GM12878 (cell line): Measurements from ENCODE around the gene MUL1. TPM values are rescaled to one million over a fixed set of nuclear protein-coding genes. Genes with fewer than 3 reads are reported as not detected.

Source experiments
- ATAC-seq: fragments of 200-7000 bp; cut with Tn5 transposase; 3 replicates; pipeline ENCODE4 v1.9.1; 2020; ENCODE audit warnings: mild to moderate bottlenecking, moderate library complexity
- BruUV-seq: library from RNA; stranded (reverse); fragments of 400-500 nt; replicated peaks from 2 replicates; lab custom pipeline; 2021; lab: Mats Ljungman, UMichigan
- CTCF ChIA-PET: fragments of 300-600 bp; sonication (Branson Sonifier 250); formaldehyde crosslinking; extraction: SDS; loops from one replicate; lab custom pipeline; 2021; ENCODE audit warnings: inconsistent platforms; lab: Yijun Ruan, JAX
- POLR2A ChIA-PET: fragments of 350-600 bp; formaldehyde crosslinking; extraction: SDS; loops from one replicate; lab custom pipeline; 2021; ENCODE audit warnings: inconsistent platforms; lab: Charles Lee
- RAD21 ChIA-PET: fragments of 300-600 bp; sonication (Branson Sonifier 250); formaldehyde crosslinking; loops from one replicate; lab custom pipeline; 2023; ENCODE audit warnings: antibody characterized with exemption; ENCODE audit not compliant: unreplicated experiment; lab: Charles Lee
- SMC1A ChIA-PET: fragments of 300-600 bp; sonication (Branson Sonifier 250); formaldehyde crosslinking; loops from one replicate; lab custom pipeline; 2023; ENCODE audit not compliant: unreplicated experiment, uncharacterized antibody; lab: Charles Lee
- DNase-seq: peaks from one replicate; pipeline ENCODE4 v3.0.0-alpha.2; 2011; ENCODE audit warnings: low read depth, low spot score
- FAIRE-seq: peaks from 3 replicates; lab custom pipeline; 2011; peaks lifted over from hg19 to GRCh38; lab: Jason Lieb, UNC
- H2AFZ ChIP-seq: 2 replicates; pipeline ENCODE4 v1.6.0; 2011; ENCODE audit warnings: low read depth, low read length, control low read depth; ENCODE audit not compliant: control insufficient read depth
- H3K27ac ChIP-seq: 2 replicates; pipeline ENCODE4 v1.5.1; 2011; ENCODE audit warnings: control low read depth; ENCODE audit not compliant: control insufficient read depth, insufficient read depth
- H3K27me3 ChIP-seq, 2 experiments: replicated peaks in 1 of 2; 2 replicates each; pipeline versions ENCODE4 v1.6.0 to v1.6.1; 2011; ENCODE audit warnings: low read length in 1 of 2; ENCODE audit not compliant: control insufficient read depth in 2 of 2, insufficient read depth in 2 of 2
- H3K36me3 ChIP-seq, 2 experiments: 2 replicates each; pipeline ENCODE4 v1.5.1; 2011; ENCODE audit warnings: low read length in 1 of 2; ENCODE audit not compliant: control insufficient read depth in 2 of 2, insufficient read depth in 2 of 2
- H3K4me1 ChIP-seq: 2 replicates; pipeline ENCODE4 v1.6.1; 2011; ENCODE audit warnings: mild to moderate bottlenecking, low read length, moderate library complexity, mixed read lengths; ENCODE audit not compliant: control insufficient read depth, insufficient read depth
- H3K4me2 ChIP-seq: 2 replicates; pipeline ENCODE4 v1.6.0; 2011; ENCODE audit warnings: control low read depth; ENCODE audit not compliant: control insufficient read depth, insufficient read depth
- H3K4me3 ChIP-seq: fragments of 200-600 bp; sonication (generic); 2 replicates; pipeline ENCODE4 v1.5.1; 2016
- H3K79me2 ChIP-seq: 2 replicates; pipeline ENCODE4 v1.6.0; 2011; ENCODE audit warnings: low read length; ENCODE audit not compliant: control insufficient read depth, insufficient read depth
- H3K9ac ChIP-seq: 2 replicates; pipeline ENCODE4 v1.8.0; 2011; ENCODE audit warnings: low read length, control low read depth, mixed read lengths; ENCODE audit not compliant: control insufficient read depth, insufficient read depth
- H3K9me3 ChIP-seq: replicated peaks from 3 replicates; pipeline ENCODE4 v1.5.1; 2011; ENCODE audit warnings: mild to moderate bottlenecking, low read length; ENCODE audit not compliant: control insufficient read depth, insufficient read depth
- H4K20me1 ChIP-seq: 2 replicates; pipeline ENCODE4 v1.6.0; 2011; ENCODE audit not compliant: control insufficient read depth, insufficient read depth
- ATF7 ChIP-seq: fragments of 450-650 bp; IDR thresholded peaks from 2 replicates; pipeline ENCODE4 v1.6.1; 2016; ENCODE audit warnings: low read depth, mild to moderate bottlenecking
- BCL11A ChIP-seq: IDR thresholded peaks from 2 replicates; pipeline ENCODE4 v1.6.1; 2011; ENCODE audit warnings: low read depth, low read length
- CBX5 ChIP-seq: sonication (generic); IDR thresholded peaks from 2 replicates; pipeline ENCODE4 v1.6.1; 2016; ENCODE audit warnings: low read depth, moderate library complexity, mild to moderate bottlenecking, inconsistent platforms
- CEBPZ ChIP-seq: fragments of 150-350 bp; IDR thresholded peaks from 2 replicates; pipeline ENCODE4 v1.6.1; 2016; ENCODE audit warnings: low read depth, low read length
- ETV6 ChIP-seq, 2 experiments: fragments of 450-650 bp in 1 of 2; IDR thresholded peaks in 1 of 2; conservative IDR thresholded peaks in 1 of 2; 2 replicates each; pipeline ENCODE4 v1.6.1; 2014; ENCODE audit warnings: antibody characterized with exemption in 1 of 2, borderline replicate concordance in 1 of 2, low read depth in 1 of 2, mild to moderate bottlenecking in 1 of 2, moderate library complexity in 1 of 2
- FOS ChIP-seq: IDR thresholded peaks from 3 replicates; pipeline ENCODE4 v1.6.1; 2011; ENCODE audit warnings: borderline replicate concordance; ENCODE audit not compliant: insufficient read length; ENCODE audit errors: extremely low read depth
- HDAC2 ChIP-seq: fragments of 200-600 bp; sonication (generic); IDR thresholded peaks from 2 replicates; pipeline ENCODE4 v1.6.1; 2017
- HDAC6 ChIP-seq: fragments of 200-600 bp; sonication (generic); IDR thresholded peaks from one replicate; pipeline ENCODE4 v1.8.0; 2017; ENCODE audit warnings: antibody characterized with exemption; ENCODE audit not compliant: unreplicated experiment
- IKZF1 ChIP-seq: fragments of 450-650 bp; conservative IDR thresholded peaks from 2 replicates; pipeline ENCODE4 v1.6.1; 2017; ENCODE audit warnings: antibody characterized with exemption, mild to moderate bottlenecking
- KAT2A ChIP-seq: conservative IDR thresholded peaks from 2 replicates; pipeline ENCODE4 v1.6.1; 2011; ENCODE audit warnings: low read depth, low read length; ENCODE audit not compliant: control insufficient read depth
- MLLT1 ChIP-seq: fragments of 450-650 bp; IDR thresholded peaks from 2 replicates; pipeline ENCODE4 v1.6.1; 2016; ENCODE audit warnings: mild to moderate bottlenecking
- NFIC ChIP-seq: IDR thresholded peaks from 2 replicates; pipeline ENCODE4 v1.6.1; 2012; ENCODE audit warnings: low read depth, mild to moderate bottlenecking, inconsistent platforms, low read length, moderate library complexity
- NFYB ChIP-seq: IDR thresholded peaks from 2 replicates; pipeline ENCODE4 v1.6.1; 2011; ENCODE audit warnings: low read depth, mild to moderate bottlenecking, low read length, improper control_type of control experiment, moderate library complexity; ENCODE audit not compliant: insufficient read depth
- PAX5 ChIP-seq: IDR thresholded peaks from 2 replicates; pipeline ENCODE4 v1.6.1; 2011; ENCODE audit warnings: low read depth, low read length, borderline replicate concordance
- POLR2AphosphoS2 ChIP-seq: IDR thresholded peaks from 2 replicates; pipeline ENCODE4 v1.6.1; 2011; ENCODE audit warnings: low read depth, mild to moderate bottlenecking, low read length, improper control_type of control experiment, moderate library complexity
- SMARCA5 ChIP-seq: fragments of 450-650 bp; IDR thresholded peaks from 2 replicates; pipeline ENCODE4 v1.6.1; 2017; ENCODE audit warnings: mild to moderate bottlenecking
- TAF1 ChIP-seq: IDR thresholded peaks from 2 replicates; pipeline ENCODE4 v1.6.1; 2011; ENCODE audit warnings: mild to moderate bottlenecking, low read depth, low read length, borderline replicate concordance
- TCF3 ChIP-seq: IDR thresholded peaks from 2 replicates; pipeline ENCODE4 v1.6.1; 2012; ENCODE audit warnings: low read depth, mild to moderate bottlenecking, low read length, borderline replicate concordance; ENCODE audit not compliant: insufficient read depth
- ZBED1 ChIP-seq: IDR thresholded peaks from 2 replicates; pipeline ENCODE4 v1.6.1; 2016; ENCODE audit warnings: borderline replicate concordance
- ZNF207 ChIP-seq: fragments of 450-650 bp; IDR thresholded peaks from 2 replicates; pipeline ENCODE4 v1.6.1; 2014; ENCODE audit warnings: antibody characterized with exemption, mild to moderate bottlenecking, borderline replicate concordance
- ZNF622 ChIP-seq: fragments of 450-650 bp; IDR thresholded peaks from 2 replicates; pipeline ENCODE4 v1.6.1; 2017; ENCODE audit warnings: mild to moderate bottlenecking, inconsistent platforms
- WGBS: methylation state at CpG from one replicate; pipeline ENCODE4 v1.1.6; 2016; ENCODE audit warnings: low lambda C conversion rate; ENCODE audit not compliant: insufficient replicate concordance, insufficient coverage; ENCODE audit errors: missing lambda C conversion rate; 5-methylcytosine and 5-hydroxymethylcytosine counted together
- in situ Hi-C: fragments of 300-500 bp; cut with MboI; formaldehyde crosslinking; loops from 9 replicates; pipeline ENCODE4 v1.14.3; 2018; ENCODE audit warnings: mixed read lengths
- intact Hi-C: fragments of 100-400 bp; cut with micrococcal nuclease; formaldehyde crosslinking; loops from one replicate; pipeline ENCODE4 v1.14.2; 2022; ENCODE audit not compliant: unreplicated experiment
- polyA plus RNA-seq, 11 experiments: library from polyadenylated mRNA; depleted of rRNA in 4 of 11; unstranded in 6 of 11; stranded (reverse) in 5 of 11; fragments of >200 nt; fragmentation: Nextera tagmentation in 4 of 11; fragmentation: Illumina TruSeq in 1 of 11; extraction: Ambion mirVana in 4 of 11; extraction: Trizol in 1 of 11; gene quantifications; 1 replicate in 1 of 11; 2 replicates in 10 of 11; pipeline versions ENCODE4 v1.2.1 to v1.2.3, GENCODE V29; 2011 to 2016; ENCODE audit warnings: inconsistent platforms in 2 of 11, missing spikeins in 2 of 11, low read depth in 1 of 11
- total RNA-seq, 4 experiments: library from RNA; depleted of rRNA in 3 of 4; stranded (reverse); fragments of >200 nt in 3 of 4; fragmentation: Illumina TruSeq in 1 of 4; extraction: Trizol in 1 of 4; gene quantifications; 2 replicates each; pipeline versions ENCODE4 v1.2.1 to v1.2.3, GENCODE V29; 2013 to 2021

MUL1 gene
- total and polyA plus RNA-seq, 10 of the 15 experiments (the other 5 are each of a cell fraction or from before 2014, with no cell fraction given) = 4.9 to 27.0 (median 15.5) TPM

GRCh38 chr1:20474333-20474975 is 33.5 kb downstream of the MUL1 start (continued):
- no peak for TF ChIP-seq BCL11A
- no peak for TF ChIP-seq MLLT1
- no peak for TF ChIP-seq IKZF1
- TF ChIP-seq ZNF207 = no peak
- TF ChIP-seq HDAC2 = no peak
- TF ChIP-seq CBX5 = no peak
- TF ChIP-seq ETV6 (conservative IDR thresholded peaks at IDR 0.05 in 1 of 2, IDR thresholded peaks at IDR 0.05 in 1 of 2; ENCODE audit: borderline replicate concordance in 1 of 2, low read depth in 1 of 2) = no peak
- no peak for TF ChIP-seq PAX5
- TF ChIP-seq TCF3 = no peak

- no peaks in the 10 kb centered on the region for H3K36me3 ChIP-seq
- H3K27ac ChIP-seq = no peak overlapping the region
- DNase-seq (no peak), FAIRE-seq (no peak), ATAC-seq (no peak)
- WGBS = 17% methylated on average over 4 of the region's 4 CpGs
- CTCF ChIA-PET = no interaction called here
- POLR2A ChIA-PET = no interaction called here
- no TSS peak for BruUV-seq
- H3K9me3 ChIP-seq = no peaks in the 10 kb centered on the region
- no peak overlapping the region for H3K4me3 ChIP-seq
- RAD21 ChIA-PET = no interaction called here
- intact Hi-C loops (no loop called here), in situ Hi-C loops (no loop called here)
- H2AFZ ChIP-seq = no peak overlapping the region
- no peaks in the 10 kb centered on the region for H4K20me1 ChIP-seq
- SMC1A ChIA-PET = interaction anchor here (1.2 kb wide), 1 partner anchor 20 kb away, joined by 3 read pairs; no protein-coding TSS in a partner anchor
- no peak for TF ChIP-seq FOS
- TF ChIP-seq KAT2A = no peak
- TF ChIP-seq ATF7 = no peak
- TF ChIP-seq ZNF622 = no peak
- TF ChIP-seq CEBPZ = no peak
- no peak for TF ChIP-seq TAF1
- no peak for TF ChIP-seq SMARCA5
- TF ChIP-seq POLR2AphosphoS2 = no peak
- no peak for TF ChIP-seq HDAC6
- no peak for TF ChIP-seq ZNF207
- TF ChIP-seq NFYB = no peak
- TF ChIP-seq NFIC = no peak
- no peak for TF ChIP-seq ZBED1
- H3K9ac ChIP-seq = no peak overlapping the region
- H3K4me1 ChIP-seq = no peaks in the 10 kb centered on the region
- peaks cover 3 to 9% of the 10 kb centered on the region in 2 experiments for H3K27me3 ChIP-seq
- H3K4me2 ChIP-seq = no peak overlapping the region
- no peaks in the 10 kb centered on the region for H3K79me2 ChIP-seq
Measured at GRCh38 chr1:20473894-20474293, 34.1 kb downstream of the MUL1 start.
